Neural progenitor cell (in vitro differentiated cells): ENCODE measurements around the gene ATXN1. TPM values are rescaled to one million over a fixed set of nuclear protein-coding genes. Genes with fewer than 3 reads are reported as not detected.

Experiments
- DNase-seq: peaks from one replicate; pipeline ENCODE4 v3.0.0-alpha.2; 2016; ENCODE audit warnings: low spot score
- H2AFZ ChIP-seq: fragments of 200-600 bp; sonication (generic); replicated peaks from 2 replicates; pipeline ENCODE4 v1.6.1; 2016; ENCODE audit warnings: antibody characterized with exemption
- H3F3A ChIP-seq: fragments of 200-600 bp; sonication (generic); 2 replicates; pipeline ENCODE4 v1.6.1; 2016; ENCODE audit warnings: antibody characterized with exemption, low read depth
- H3K27ac ChIP-seq: fragments of 200-600 bp; sonication (generic); 2 replicates; pipeline ENCODE4 v1.5.1; 2016; ENCODE audit warnings: mild to moderate bottlenecking
- H3K27me3 ChIP-seq: fragments of 200-600 bp; sonication (generic); 2 replicates; pipeline ENCODE4 v1.6.1; 2016; ENCODE audit warnings: mild to moderate bottlenecking, moderate library complexity
- H3K36me3 ChIP-seq: fragments of 200-600 bp; sonication (generic); 2 replicates; pipeline ENCODE4 v1.5.1; 2016
- H3K4me1 ChIP-seq: fragments of 200-600 bp; sonication (generic); 2 replicates; pipeline ENCODE4 v1.6.1; 2016; ENCODE audit warnings: mixed run types
- H3K4me2 ChIP-seq: fragments of 200-600 bp; sonication (generic); 2 replicates; pipeline ENCODE4 v1.6.1; 2016
- H3K4me3 ChIP-seq: fragments of 200-600 bp; sonication (generic); 2 replicates; pipeline ENCODE4 v1.5.1; 2016
- H3K79me2 ChIP-seq: fragments of 200-600 bp; sonication (generic); 2 replicates; pipeline ENCODE4 v1.6.1; 2016; ENCODE audit warnings: low read depth
- H3K9ac ChIP-seq: fragments of 200-600 bp; sonication (generic); 2 replicates; pipeline ENCODE4 v1.6.1; 2016
- H3K9me3 ChIP-seq: fragments of 200-600 bp; sonication (generic); 2 replicates; pipeline ENCODE4 v1.5.1; 2016; ENCODE audit warnings: low read depth
- H4K20me1 ChIP-seq: fragments of 200-600 bp; sonication (generic); 2 replicates; pipeline ENCODE4 v1.6.1; 2016; ENCODE audit warnings: low read depth
- H3K27ac Mint-ChIP-seq: 3 replicates; pipeline ENCODE4 v1.8.0; 2021; ENCODE audit warnings: mixed read lengths
- H3K27me3 Mint-ChIP-seq: 2 replicates; pipeline ENCODE4 v1.8.0; 2022; ENCODE audit warnings: low read depth, mild to moderate bottlenecking, inconsistent platforms, moderate library complexity, mixed read lengths; ENCODE audit not compliant: insufficient read depth
- H3K36me3 Mint-ChIP-seq: 3 replicates; pipeline ENCODE4 v1.8.0; 2021; ENCODE audit warnings: mixed read lengths
- H3K4me1 Mint-ChIP-seq: 3 replicates; pipeline ENCODE4 v1.8.0; 2021; ENCODE audit warnings: mixed read lengths
- H3K4me3 Mint-ChIP-seq: 3 replicates; pipeline ENCODE4 v1.8.0; 2021; ENCODE audit warnings: mild to moderate bottlenecking, moderate library complexity, mixed read lengths
- H3K9me3 Mint-ChIP-seq: 3 replicates; pipeline ENCODE4 v1.8.0; 2020; ENCODE audit warnings: mixed read lengths
- EZH2 ChIP-seq: fragments of 200-600 bp; sonication (generic); IDR thresholded peaks from 2 replicates; pipeline ENCODE4 v1.6.1; 2017; ENCODE audit warnings: antibody characterized with exemption, mild to moderate bottlenecking, moderate library complexity
- EZH2phosphoT487 ChIP-seq: fragments of 200-600 bp; sonication (generic); IDR thresholded peaks from 2 replicates; pipeline ENCODE4 v1.6.1; 2017; ENCODE audit warnings: antibody characterized with exemption
- total RNA-seq: library from RNA; depleted of rRNA; stranded (reverse); fragments of >200 nt; gene quantifications from 2 replicates; pipeline ENCODE4 v1.2.3, GENCODE V29; 2015; ENCODE audit warnings: low replicate concordance
- TF ChIP-seq, protein P1 (sequence below): fragments of 200-600 bp; sonication (generic); IDR thresholded peaks from 2 replicates; pipeline ENCODE4 v1.5.1; 2017; ENCODE audit warnings: antibody characterized with exemption, mild to moderate bottlenecking

ATXN1 gene
- total RNA-seq, 1 donor from 2014 or later = 3.6 TPM

GRCh38 chr6:16292432-16292831, 468.8 kb downstream of the ATXN1 start:
- H3K4me1 Mint-ChIP-seq = peaks cover 6% of the 10 kb centered on the region

GRCh38 chr6:16291739-16292138, 469.5 kb downstream of the ATXN1 start:
- TF ChIP-seq EZH2phosphoT487 (no peak), EZH2 (no peak)
- TF ChIP-seq, protein P1, sequence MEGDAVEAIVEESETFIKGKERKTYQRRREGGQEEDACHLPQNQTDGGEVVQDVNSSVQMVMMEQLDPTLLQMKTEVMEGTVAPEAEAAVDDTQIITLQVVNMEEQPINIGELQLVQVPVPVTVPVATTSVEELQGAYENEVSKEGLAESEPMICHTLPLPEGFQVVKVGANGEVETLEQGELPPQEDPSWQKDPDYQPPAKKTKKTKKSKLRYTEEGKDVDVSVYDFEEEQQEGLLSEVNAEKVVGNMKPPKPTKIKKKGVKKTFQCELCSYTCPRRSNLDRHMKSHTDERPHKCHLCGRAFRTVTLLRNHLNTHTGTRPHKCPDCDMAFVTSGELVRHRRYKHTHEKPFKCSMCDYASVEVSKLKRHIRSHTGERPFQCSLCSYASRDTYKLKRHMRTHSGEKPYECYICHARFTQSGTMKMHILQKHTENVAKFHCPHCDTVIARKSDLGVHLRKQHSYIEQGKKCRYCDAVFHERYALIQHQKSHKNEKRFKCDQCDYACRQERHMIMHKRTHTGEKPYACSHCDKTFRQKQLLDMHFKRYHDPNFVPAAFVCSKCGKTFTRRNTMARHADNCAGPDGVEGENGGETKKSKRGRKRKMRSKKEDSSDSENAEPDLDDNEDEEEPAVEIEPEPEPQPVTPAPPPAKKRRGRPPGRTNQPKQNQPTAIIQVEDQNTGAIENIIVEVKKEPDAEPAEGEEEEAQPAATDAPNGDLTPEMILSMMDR = no peak
- H3K9ac ChIP-seq = no peak overlapping the region
- Mint-ChIP-seq H3K27me3 (no peaks in the 10 kb centered on the region), H3K4me3 (no peak overlapping the region), H3K4me1 (peaks cover 6% of the 10 kb centered on the region), H3K27ac (no peak overlapping the region), H3K36me3 (peaks cover 2% of the 10 kb centered on the region), H3K9me3 (no peaks in the 10 kb centered on the region)
- H2AFZ ChIP-seq = no peak overlapping the region
- DNase-seq = no peak
- H3K4me3 ChIP-seq = no peak overlapping the region
- H3K27ac ChIP-seq = no peak overlapping the region
- no peaks in the 10 kb centered on the region for H4K20me1 ChIP-seq
- no peaks in the 10 kb centered on the region for H3K9me3 ChIP-seq
- H3K36me3 ChIP-seq = no peaks in the 10 kb centered on the region
- H3K79me2 ChIP-seq = no peaks in the 10 kb centered on the region
- H3K4me1 ChIP-seq = peaks cover 3% of the 10 kb centered on the region
- H3K4me2 ChIP-seq = no peak overlapping the region
- H3K27me3 ChIP-seq = no peaks in the 10 kb centered on the region
- no peaks in the 10 kb centered on the region for H3F3A ChIP-seq

More at GRCh38 chr6:16292432-16292831, 468.8 kb downstream of the ATXN1 start:
- Histone ChIP-seq H3K79me2 (no peaks in the 10 kb centered on the region), H4K20me1 (no peaks in the 10 kb centered on the region), H3K4me3 (no peak overlapping the region), H3K9me3 (no peaks in the 10 kb centered on the region), H3K9ac (no peak overlapping the region), H3K27ac (no peak overlapping the region), H2AFZ (no peak overlapping the region), H3K4me2 (no peak overlapping the region), H3K27me3 (no peaks in the 10 kb centered on the region), H3F3A (no peaks in the 10 kb centered on the region), H3K4me1 (peaks cover 3% of the 10 kb centered on the region), H3K36me3 (no peaks in the 10 kb centered on the region)
- no peaks in the 10 kb centered on the region for H3K9me3 Mint-ChIP-seq
- no peaks in the 10 kb centered on the region for H3K27me3 Mint-ChIP-seq
- no peak for DNase-seq
- H3K27ac Mint-ChIP-seq = no peak overlapping the region
- TF ChIP-seq EZH2 (no peak), EZH2phosphoT487 (no peak)
- TF ChIP-seq, protein P1 = no peak
- H3K4me3 Mint-ChIP-seq = no peak overlapping the region
- peaks cover 2% of the 10 kb centered on the region for H3K36me3 Mint-ChIP-seq

- Histone ChIP-seq H3K4me1 (no peaks in the 10 kb centered on the region), H3K4me2 (no peak overlapping the region), H4K20me1 (no peaks in the 10 kb centered on the region), H3K9me3 (no peaks in the 10 kb centered on the region), H3K27me3 (no peaks in the 10 kb centered on the region), H3K27ac (no peak overlapping the region), H3K9ac (no peak overlapping the region), H3K36me3 (no peaks in the 10 kb centered on the region), H3K79me2 (no peaks in the 10 kb centered on the region), H3K4me3 (no peak overlapping the region), H3F3A (no peaks in the 10 kb centered on the region), H2AFZ (no peak overlapping the region)
- Mint-ChIP-seq H3K9me3 (no peaks in the 10 kb centered on the region), H3K27me3 (no peaks in the 10 kb centered on the region), H3K4me1 (peaks cover 6% of the 10 kb centered on the region), H3K4me3 (no peak overlapping the region), H3K36me3 (no peaks in the 10 kb centered on the region), H3K27ac (no peak overlapping the region)
- DNase-seq = no peak
- TF ChIP-seq, protein P1 = no peak
- TF ChIP-seq EZH2phosphoT487 = no peak
- TF ChIP-seq EZH2 = no peak
Measured at GRCh38 chr6:16288163-16288562, 473.1 kb downstream of the ATXN1 start.

DNA sequence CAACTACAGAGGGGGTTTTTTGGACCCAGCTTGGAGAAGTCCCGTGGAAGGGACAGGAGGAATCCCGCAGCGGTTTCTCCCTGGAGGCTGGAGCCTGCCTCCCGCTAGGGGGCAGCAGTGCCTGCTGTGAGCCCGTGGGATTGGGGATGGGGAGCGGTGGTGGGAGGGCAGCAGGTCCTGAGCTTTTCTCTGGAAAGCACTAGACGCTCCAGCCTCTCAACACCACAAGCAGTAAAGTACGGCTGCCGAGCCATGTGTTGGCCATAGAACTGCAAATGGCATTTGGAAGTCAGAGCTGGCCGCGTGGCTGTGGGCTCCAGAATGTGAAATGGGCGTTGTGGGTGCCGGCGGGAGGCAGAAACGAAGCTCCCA, 475.1 kb downstream of the ATXN1 start:
- no peaks in the 10 kb centered on the region for H3K4me1 ChIP-seq
- no peaks in the 10 kb centered on the region for H3K36me3 ChIP-seq
- no peaks in the 10 kb centered on the region for H3K9me3 ChIP-seq
- peak; percentile 81 for DNase-seq
- no peak overlapping the region for H3K9ac ChIP-seq
- peaks cover 6% of the 10 kb centered on the region for H3K4me1 Mint-ChIP-seq
- H3K9me3 Mint-ChIP-seq = no peaks in the 10 kb centered on the region
- H4K20me1 ChIP-seq = no peaks in the 10 kb centered on the region
- H2AFZ ChIP-seq = peak overlapping the region; percentile 93
- H3K79me2 ChIP-seq = no peaks in the 10 kb centered on the region
- no peaks in the 10 kb centered on the region for H3K36me3 Mint-ChIP-seq
- H3K4me3 ChIP-seq = no peak overlapping the region
- H3K4me2 ChIP-seq = no peak overlapping the region
- H3K4me3 Mint-ChIP-seq = no peak overlapping the region
- no peaks in the 10 kb centered on the region for H3K27me3 Mint-ChIP-seq
- no peak overlapping the region for H3K27ac Mint-ChIP-seq
- H3F3A ChIP-seq = no peaks in the 10 kb centered on the region
- no peak overlapping the region for H3K27ac ChIP-seq
- TF ChIP-seq, protein P1 = peak; percentile 86
- no peak for TF ChIP-seq EZH2phosphoT487
- no peaks in the 10 kb centered on the region for H3K27me3 ChIP-seq
